Hematopoietic multipotent progenitor cell (in vitro differentiated cells): Measurements from ENCODE around the gene TMEM132C. TPM values are rescaled to one million over a fixed set of nuclear protein-coding genes. Genes with fewer than 3 reads are reported as not detected.
"Not testable (repeated sequence)": the region's sequence is repeated elsewhere in the genome, so short reads cannot be mapped to it uniquely, and the experiment has no call there.

ENCODE experiments used
- DNase-seq, 3 donors: peaks; one replicate each; pipeline ENCODE4 v3.0.0-alpha.2; 2011 to 2015; ENCODE audit warnings: low read depth in 2 of 3, low spot score in 2 of 3
- total RNA-seq: library from RNA; depleted of rRNA; stranded (reverse); fragments of >200 nt; gene quantifications from one replicate; pipeline ENCODE4 v1.2.3, GENCODE V29; 2012

The TMEM132C gene
- total RNA-seq, 1 donor = under 0.01 TPM

GRCh38 chr12:128463881-128464280 lies 196.9 kb downstream of the TMEM132C start:
- no peak for DNase-seq

DNA sequence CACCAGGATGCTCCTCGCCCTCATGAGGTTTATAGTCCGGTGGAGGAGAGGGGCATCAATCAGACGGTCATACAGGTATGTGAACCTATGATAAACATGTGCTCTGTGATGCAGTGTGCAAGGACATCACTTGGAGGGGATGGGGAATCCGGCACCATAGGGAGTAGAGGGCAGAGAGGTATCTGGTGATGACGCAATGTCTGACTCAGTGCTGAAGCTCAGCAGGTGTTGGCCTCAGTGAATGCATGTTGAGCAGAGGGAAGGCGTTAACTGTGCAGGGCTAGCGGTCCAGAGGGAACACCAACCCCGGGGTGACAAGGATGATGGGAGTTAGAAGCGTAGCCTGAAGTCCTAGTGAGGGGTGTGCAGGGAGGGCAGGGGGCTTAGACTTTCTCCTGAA lies 200.9 kb downstream of the TMEM132C start:
- DNase-seq = no peak

GRCh38 chr12:128468926-128469325 lies 202.0 kb downstream of the TMEM132C start:
- DNase-seq = no peak

DNA sequence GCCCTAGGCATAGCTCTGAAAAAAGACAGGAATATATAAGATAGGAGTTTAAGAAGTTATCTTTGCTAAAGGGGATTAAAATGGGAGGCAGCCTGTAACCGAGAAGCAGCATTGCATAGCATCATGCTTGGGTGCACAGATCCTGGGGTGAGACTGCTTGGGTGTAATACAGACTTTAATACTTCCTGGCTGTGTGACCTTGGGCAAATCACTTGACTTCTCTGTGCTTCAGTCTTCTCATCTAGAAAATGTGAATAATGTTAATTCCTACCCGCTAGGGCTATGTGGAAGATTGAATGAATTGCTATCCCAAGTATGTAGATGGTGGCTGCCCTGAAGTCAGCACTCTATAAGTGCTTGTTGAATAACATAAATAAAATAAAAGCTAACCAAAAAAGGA lies 204.5 kb downstream of the TMEM132C start:
- DNase-seq = no peak

DNA sequence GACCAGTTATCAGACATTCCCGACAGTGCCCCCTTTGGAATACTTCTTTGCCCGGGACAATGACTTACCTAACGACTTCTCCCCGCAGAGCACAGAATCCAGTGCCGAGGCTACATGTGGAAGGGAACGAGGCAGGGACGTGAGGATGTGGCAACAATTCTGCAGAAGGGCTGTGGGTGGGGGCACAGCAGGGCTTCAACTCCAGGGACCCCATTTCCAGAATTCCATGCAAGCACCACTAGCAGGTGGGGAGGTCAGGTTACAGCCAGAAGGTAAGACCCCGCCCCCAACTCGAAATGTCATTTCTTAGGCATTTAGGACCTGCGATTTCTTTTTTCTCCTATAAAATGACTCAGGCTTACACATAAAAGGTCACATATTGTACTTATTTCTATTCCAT lies 207.9 kb downstream of the TMEM132C start:
- DNase-seq = no peak

- no peak for DNase-seq
These were observed 209.3 kb downstream of the TMEM132C start for GRCh38 chr12:128476266-128476665.

DNA sequence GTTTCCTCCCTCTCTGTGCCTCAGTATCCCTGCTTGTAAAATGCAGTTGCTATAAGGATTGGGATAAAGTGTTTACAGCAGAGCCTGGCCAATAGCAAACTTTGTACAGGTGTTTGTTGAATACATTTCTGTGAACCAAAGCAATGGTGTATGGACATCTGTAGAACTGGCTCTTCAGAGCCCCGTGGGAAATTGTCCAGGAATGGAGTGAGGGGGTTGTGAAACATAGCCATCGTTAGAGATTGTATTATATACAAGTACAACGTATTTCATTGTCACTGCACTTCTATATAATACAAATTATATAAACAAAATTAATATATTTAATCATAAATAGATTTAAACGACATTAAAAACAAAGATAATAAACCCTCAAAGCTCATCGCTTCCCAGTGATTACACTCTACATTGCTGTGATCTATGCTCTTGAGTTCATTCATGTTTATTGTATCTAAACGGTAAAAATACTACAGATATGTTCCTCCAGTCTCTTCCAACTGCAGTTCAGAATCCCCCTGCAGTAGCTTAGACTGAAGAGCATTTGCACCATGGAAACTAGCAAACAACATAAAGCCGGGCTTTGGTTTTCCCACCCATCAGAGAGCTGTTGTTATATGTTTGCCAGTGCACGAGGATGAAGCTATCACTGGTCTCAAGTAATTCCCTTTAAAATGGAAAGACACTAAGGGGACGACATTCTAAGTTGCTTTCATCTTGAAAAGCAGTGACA lies 216.7 kb downstream of the TMEM132C start:
- no peak for DNase-seq

- not testable (repeated sequence) for DNase-seq
These were observed 230.4 kb downstream of the TMEM132C start for GRCh38 chr12:128497376-128497775.

DNA sequence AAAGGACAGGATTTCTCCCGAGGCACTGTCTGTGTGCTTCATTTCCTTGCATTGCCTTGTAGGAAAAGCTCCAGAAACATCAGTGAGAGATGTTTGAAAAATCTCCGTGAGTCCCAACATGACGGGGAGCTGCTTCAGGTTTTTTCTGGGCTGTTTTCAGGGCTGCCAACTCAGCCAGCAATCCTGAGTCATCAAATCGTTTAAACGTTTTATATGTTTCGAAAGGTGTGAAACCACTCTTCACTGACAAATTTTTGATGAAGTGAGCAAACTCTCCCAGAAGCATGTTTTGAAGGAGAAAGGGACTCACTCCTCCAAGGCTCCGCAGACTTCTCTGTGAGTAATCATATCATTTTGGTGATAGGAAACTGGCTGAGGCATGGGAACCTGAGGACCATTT lies 240.5 kb downstream of the TMEM132C start:
- DNase-seq = no peak

- DNase-seq = no peak
These were observed 242.2 kb downstream of the TMEM132C start for GRCh38 chr12:128509170-128509569.

DNA sequence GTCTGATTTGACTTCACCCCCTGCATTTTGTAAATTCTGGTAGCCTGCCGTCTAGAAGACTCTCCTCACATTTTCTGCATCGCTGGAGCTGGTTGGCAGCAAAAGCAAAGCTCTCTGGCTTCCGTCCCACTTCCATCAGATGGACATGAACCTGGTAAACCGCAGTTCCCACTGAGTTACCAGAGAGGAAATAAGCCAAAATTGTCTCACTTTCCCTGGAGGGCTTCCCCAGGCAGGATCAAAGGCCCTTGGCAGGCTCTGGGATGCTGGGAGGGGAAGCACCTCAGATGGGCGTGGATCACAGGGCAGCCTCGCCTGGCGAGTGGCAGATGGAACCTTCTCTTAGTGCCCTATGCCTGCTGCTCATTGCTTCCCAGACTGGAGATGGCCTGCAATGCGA lies 243.5 kb downstream of the TMEM132C start:
- no peak for DNase-seq

GRCh38 chr12:128513331-128513730 lies 246.4 kb downstream of the TMEM132C start:
- no peak for DNase-seq

DNA sequence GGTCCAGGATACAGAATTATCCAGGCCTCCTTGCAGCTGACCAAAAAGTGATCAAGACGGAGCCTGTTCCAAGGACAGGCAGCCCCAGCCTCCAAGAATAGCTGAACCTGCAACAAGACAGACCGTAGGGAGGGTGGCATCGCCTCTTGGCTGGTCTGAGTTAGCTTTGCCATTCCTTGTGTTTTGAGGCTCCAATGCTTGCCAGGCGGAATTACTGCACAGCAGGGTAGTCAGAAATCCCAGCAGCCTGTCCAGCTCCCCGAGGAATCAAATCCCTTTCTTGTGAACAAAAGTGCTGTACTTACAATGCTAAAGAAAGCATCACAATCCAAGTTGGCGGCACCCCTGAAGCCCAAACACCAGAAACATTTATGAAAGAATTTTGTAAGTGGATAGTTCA lies 246.9 kb downstream of the TMEM132C start:
- no peak for DNase-seq

- no peak for DNase-seq
These were observed 251.7 kb downstream of the TMEM132C start for GRCh38 chr12:128518644-128519043.

DNA sequence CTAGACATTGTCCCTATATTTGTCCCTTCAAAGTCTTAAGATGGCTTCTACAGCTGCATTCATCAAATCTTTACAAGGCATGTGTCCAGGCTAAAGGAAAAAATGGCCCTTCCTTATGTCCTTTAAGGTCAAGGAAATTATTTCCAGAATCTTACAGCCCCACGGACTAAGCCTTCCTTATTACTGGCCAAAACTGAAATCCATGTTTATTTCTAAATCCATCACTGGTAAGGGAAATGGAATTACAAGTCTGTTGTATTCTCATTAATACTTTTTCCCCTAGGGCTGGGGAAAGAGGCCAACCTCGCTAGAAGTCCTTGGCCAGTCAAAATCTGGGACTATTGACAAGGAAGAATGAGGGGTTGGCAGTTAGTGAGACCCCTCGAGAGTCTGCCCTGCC lies 252.5 kb downstream of the TMEM132C start:
- no peak for DNase-seq

GRCh38 chr12:128521981-128522380 lies 255.0 kb downstream of the TMEM132C start:
- no peak for DNase-seq

DNA sequence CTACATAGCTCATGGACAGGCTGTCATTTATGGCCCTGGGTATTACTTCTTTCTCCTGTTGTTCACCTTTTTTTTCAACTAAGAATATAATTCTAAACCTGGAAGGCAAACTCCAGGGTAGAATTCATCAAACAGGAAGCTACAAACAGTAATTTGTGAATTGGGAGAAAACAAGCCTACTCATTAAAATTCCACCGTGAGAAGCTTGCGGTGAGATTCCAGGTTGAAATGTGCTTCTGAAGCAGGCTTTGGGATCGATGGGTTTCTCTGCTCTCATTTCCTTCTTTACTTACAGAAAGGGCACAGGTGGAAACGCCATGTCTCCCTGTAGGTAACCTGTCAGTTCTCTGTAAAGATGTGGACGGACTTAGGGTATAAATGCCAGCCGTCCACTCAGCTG lies 257.5 kb downstream of the TMEM132C start:
- DNase-seq = no peak

GRCh38 chr12:128531170-128531569 lies 264.2 kb downstream of the TMEM132C start:
- DNase-seq = no peak

DNA sequence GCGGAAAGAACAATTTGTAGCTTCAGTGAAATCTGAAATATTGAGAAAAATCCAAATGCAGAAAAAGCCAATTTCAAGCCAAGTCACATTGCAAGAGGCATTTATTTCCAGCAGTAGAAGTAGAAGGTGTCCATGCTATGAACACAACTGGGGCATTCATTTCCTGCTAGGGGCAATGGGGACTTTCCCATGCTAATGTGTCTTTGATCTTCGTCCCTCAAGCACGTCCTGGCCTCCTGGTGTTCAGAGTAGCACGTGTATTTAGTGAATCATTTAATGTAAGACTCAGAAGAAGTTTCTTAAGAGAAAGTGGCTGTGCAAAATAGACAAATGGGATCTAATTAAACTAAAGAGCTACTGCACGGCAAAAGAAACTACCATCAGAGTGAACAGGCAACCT lies 267.9 kb downstream of the TMEM132C start:
- no peak for DNase-seq

GRCh38 chr12:128536810-128537209 lies 269.8 kb downstream of the TMEM132C start:
- no peak for DNase-seq

GRCh38 chr12:128537668-128538067 lies 270.7 kb downstream of the TMEM132C start:
- DNase-seq = no peak

DNA sequence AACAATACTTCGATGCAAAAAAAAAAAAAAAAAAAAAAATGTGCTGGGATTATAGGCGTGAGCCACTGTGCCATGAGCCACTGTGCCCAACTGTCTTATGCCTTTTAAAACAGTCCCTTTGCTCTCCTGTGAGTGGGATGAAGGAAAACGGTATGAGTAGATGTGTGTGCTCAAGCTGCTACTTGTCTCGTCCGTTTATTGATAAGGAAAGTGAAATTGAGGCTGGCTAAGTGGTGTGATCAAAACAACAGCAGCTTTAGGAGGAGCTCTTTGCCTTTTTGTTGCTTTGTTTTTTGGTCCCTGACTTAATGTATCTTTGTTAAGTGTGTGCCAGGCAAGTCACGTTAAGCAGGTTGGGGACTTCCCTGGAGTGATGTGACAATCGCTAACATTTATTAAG lies 275.9 kb downstream of the TMEM132C start:
- DNase-seq = no peak

DNA sequence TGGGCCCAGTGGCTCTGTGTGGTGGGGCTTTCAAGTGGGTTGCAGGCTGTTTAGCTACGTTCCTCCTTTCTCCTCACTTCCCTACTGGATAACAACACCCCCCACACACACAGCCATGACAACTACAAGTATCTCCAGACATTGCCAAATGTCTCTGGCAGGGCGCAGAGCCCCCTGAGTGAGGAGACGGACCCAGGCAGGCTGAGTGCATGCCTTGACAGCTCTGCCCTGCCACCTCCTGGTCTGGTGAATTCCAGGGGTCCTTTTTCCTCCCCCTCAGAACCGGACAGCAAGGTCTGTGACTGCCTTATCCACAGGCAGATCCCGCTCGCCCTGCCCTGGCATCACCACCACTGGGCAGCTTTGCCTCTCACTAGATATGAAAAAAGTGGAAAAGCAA lies 276.5 kb downstream of the TMEM132C start:
- DNase-seq = no peak
